GM10847 (cell line): ENCODE measurements around the gene POC5.

Experiments used
- POLR2A ChIP-seq: IDR thresholded peaks from 2 replicates; pipeline ENCODE4 v1.6.1; 2011; ENCODE audit not compliant: insufficient read length; ENCODE audit errors: extremely low read depth

POC5 gene

GRCh38 chr5:75711151-75711550, 6.1 kb downstream of the POC5 start:
- no peak for TF ChIP-seq POLR2A

GRCh38 chr5:75710637-75711036, 6.6 kb downstream of the POC5 start:
- TF ChIP-seq POLR2A = no peak

- no peak for TF ChIP-seq POLR2A
These were observed 9.2 kb downstream of the POC5 start for GRCh38 chr5:75707911-75708509.

- no peak for TF ChIP-seq POLR2A
These were observed 10.5 kb downstream of the POC5 start for GRCh38 chr5:75706775-75707174.

- no peak for TF ChIP-seq POLR2A
These were observed 11.2 kb downstream of the POC5 start for GRCh38 chr5:75706016-75706415.

- no peak for TF ChIP-seq POLR2A
These were observed 15.4 kb downstream of the POC5 start for GRCh38 chr5:75701856-75702255.

- TF ChIP-seq POLR2A = no peak
These were observed 22.5 kb downstream of the POC5 start for GRCh38 chr5:75694781-75695180.

- no peak for TF ChIP-seq POLR2A
These were observed 26.6 kb downstream of the POC5 start for GRCh38 chr5:75690669-75691068.

GRCh38 chr5:75686480-75686879, 30.8 kb downstream of the POC5 start:
- TF ChIP-seq POLR2A = no peak

- no peak for TF ChIP-seq POLR2A
These were observed 32.1 kb downstream of the POC5 start for GRCh38 chr5:75685141-75685540.

- no peak for TF ChIP-seq POLR2A
These were observed 36.0 kb downstream of the POC5 start for GRCh38 chr5:75681125-75681830.

- no peak for TF ChIP-seq POLR2A
These were observed 39.1 kb downstream of the POC5 start for GRCh38 chr5:75678155-75678554.

GRCh38 chr5:75677607-75678006, 39.6 kb downstream of the POC5 start:
- no peak for TF ChIP-seq POLR2A

GRCh38 chr5:75675783-75676182, 41.5 kb downstream of the POC5 start:
- no peak for TF ChIP-seq POLR2A

GRCh38 chr5:75672616-75673015, 44.6 kb downstream of the POC5 start:
- no peak for TF ChIP-seq POLR2A

- TF ChIP-seq POLR2A = no peak
These were observed 45.7 kb downstream of the POC5 start for GRCh38 chr5:75671506-75671905.

- no peak for TF ChIP-seq POLR2A
These were observed 46.7 kb downstream of the POC5 start for GRCh38 chr5:75670577-75670976.
